ENCODE results near the gene CD96. TPM values are rescaled to one million over a fixed set of nuclear protein-coding genes. Genes with fewer than 3 reads are reported as not detected.

Gene CD96, protein sequence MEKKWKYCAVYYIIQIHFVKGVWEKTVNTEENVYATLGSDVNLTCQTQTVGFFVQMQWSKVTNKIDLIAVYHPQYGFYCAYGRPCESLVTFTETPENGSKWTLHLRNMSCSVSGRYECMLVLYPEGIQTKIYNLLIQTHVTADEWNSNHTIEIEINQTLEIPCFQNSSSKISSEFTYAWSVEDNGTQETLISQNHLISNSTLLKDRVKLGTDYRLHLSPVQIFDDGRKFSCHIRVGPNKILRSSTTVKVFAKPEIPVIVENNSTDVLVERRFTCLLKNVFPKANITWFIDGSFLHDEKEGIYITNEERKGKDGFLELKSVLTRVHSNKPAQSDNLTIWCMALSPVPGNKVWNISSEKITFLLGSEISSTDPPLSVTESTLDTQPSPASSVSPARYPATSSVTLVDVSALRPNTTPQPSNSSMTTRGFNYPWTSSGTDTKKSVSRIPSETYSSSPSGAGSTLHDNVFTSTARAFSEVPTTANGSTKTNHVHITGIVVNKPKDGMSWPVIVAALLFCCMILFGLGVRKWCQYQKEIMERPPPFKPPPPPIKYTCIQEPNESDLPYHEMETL
- total RNA-seq: not detected in 2 replicates

DNA sequence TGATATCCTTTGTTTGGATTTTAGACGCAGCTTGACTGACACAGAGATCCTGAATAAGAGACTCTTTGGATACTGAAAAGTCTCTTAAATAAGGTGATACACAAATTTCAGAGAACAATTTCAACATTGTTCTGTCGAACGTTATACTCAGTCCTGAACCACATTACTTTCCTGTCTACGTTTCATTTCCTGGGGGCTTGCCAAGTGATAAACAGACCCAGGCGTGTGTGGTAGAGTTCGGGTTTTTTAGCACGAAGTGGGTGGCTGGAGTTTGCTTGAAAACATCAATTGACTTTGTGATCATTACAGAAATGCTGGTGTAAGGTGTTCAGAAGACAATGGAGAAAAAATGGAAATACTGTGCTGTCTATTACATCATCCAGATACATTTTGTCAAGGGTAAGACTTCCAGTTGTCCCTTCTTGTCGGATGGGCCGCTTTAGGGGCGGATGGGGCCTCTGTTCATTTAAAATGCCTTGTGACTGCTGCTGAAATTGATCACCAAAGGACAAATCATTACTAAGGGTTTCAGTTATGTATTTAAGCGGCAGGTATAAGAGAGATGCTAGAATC is at the start of gene CD96:
Gene CD96 (plus strand): TSS at position 287 of the 573 bp plus-strand sequence. CDS start 52 bp downstream, at position 339.

DNA sequence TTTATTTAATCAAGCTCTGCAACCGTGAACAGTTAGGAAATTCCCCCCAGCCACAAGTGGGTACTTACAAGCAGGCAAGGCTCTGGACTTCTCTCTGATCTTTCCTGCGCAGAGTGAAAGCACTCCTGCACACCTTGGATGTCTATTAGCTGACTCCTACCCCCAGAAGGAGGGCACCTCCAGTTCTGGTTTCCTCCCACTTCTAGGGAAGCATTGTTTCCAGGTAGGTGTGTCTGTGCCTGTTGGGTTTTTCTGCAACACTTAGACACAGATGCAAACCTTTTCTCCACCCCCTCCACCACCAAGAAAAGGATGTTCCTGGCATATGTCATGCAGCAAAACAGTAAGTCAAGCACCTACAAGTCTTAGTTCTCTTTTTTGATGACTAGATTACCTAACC is 53.2 kb downstream of the CD96 start, which contains the start of gene ZBED2:
Gene ZBED2 (minus strand): TSS at position 115 of the 400 bp plus-strand sequence. CDS start 1,145 bp downstream, outside the sequence.

Other genes with a start within 250 kb of the CD96 start
- gene ZBED2, start 53.1 kb downstream of the CD96 start, total RNA-seq: under 0.01 TPM in 1 of 2 replicates, not detected in the other
- gene PLCXD2, start 132.5 kb downstream of the CD96 start, total RNA-seq: 0.55 and 0.62 TPM in 2 replicates

Data from uterine smooth muscle cell (primary cell).